ENCODE results near the gene OPCML. TPM values are rescaled to one million over a fixed set of nuclear protein-coding genes. Genes with fewer than 3 reads are reported as not detected.

OPCML gene
- total RNA-seq, 4 donors from 2014 or later: 0.16 TPM; not detected in 3

- no peak for TF ChIP-seq CTCF (IDR thresholded peaks at IDR 0.05)
- no peak for TF ChIP-seq POLR2A (IDR thresholded peaks at IDR 0.05)
- intact Hi-C loops (cut with DNase I; ENCODE audit: low total_unique reads): no loop called here
- 39 to 56% methylated on average over 3 of the region's 3 CpGs for WGBS, 2 donors
- no peak overlapping the region for H3K4me3 ChIP-seq (ENCODE audit: low read depth, poor library complexity, severe bottlenecking)
- DNase-seq (ENCODE audit: low spot score in 2 of 2): no peak
Measured at GRCh38 chr11:132671851-132672370, 860.4 kb downstream of the OPCML start.

- intact Hi-C loops (cut with DNase I; ENCODE audit: low total_unique reads): no loop called here
- DNase-seq (ENCODE audit: low spot score in 2 of 2): no peak
- TF ChIP-seq POLR2A (IDR thresholded peaks at IDR 0.05) (no peak), CTCF (IDR thresholded peaks at IDR 0.05) (no peak)
- H3K4me3 ChIP-seq (ENCODE audit: low read depth, poor library complexity, severe bottlenecking): no peak overlapping the region
- 82 to 87% methylated on average over 5 of the region's 5 CpGs for WGBS, 2 donors
Measured at GRCh38 chr11:132670921-132671675, 861.2 kb downstream of the OPCML start.

- WGBS, 2 donors: 67 to 81% methylated on average over 5 of the region's 5 CpGs
- TF ChIP-seq POLR2A (IDR thresholded peaks at IDR 0.05): no peak
- TF ChIP-seq CTCF (IDR thresholded peaks at IDR 0.05): no peak
- intact Hi-C loops (cut with DNase I; ENCODE audit: low total_unique reads): no loop called here
- H3K4me3 ChIP-seq (ENCODE audit: low read depth, poor library complexity, severe bottlenecking): no peak overlapping the region
- no peak for DNase-seq (ENCODE audit: low spot score in 2 of 2)
Measured at GRCh38 chr11:132669949-132670348, 862.4 kb downstream of the OPCML start.

- intact Hi-C loops (cut with DNase I; ENCODE audit: low total_unique reads): no loop called here
- H3K4me3 ChIP-seq (ENCODE audit: low read depth, poor library complexity, severe bottlenecking): no peak overlapping the region
- TF ChIP-seq CTCF (IDR thresholded peaks at IDR 0.05) (no peak), POLR2A (IDR thresholded peaks at IDR 0.05) (no peak)
- no peak for DNase-seq (ENCODE audit: low spot score in 2 of 2)
- WGBS, 2 donors: 85 to 92% methylated on average over 4 of the region's 4 CpGs
Measured at GRCh38 chr11:132665205-132665604, 867.1 kb downstream of the OPCML start.

- DNase-seq (ENCODE audit: low spot score in 2 of 2): no peak
- 49 to 76% methylated on average over 2 of the region's 2 CpGs for WGBS, 2 donors
- intact Hi-C loops (cut with DNase I; ENCODE audit: low total_unique reads): no loop called here
- H3K4me3 ChIP-seq (ENCODE audit: low read depth, poor library complexity, severe bottlenecking): no peak overlapping the region
- no peak for TF ChIP-seq POLR2A (IDR thresholded peaks at IDR 0.05)
- no peak for TF ChIP-seq CTCF (IDR thresholded peaks at IDR 0.05)
Measured at GRCh38 chr11:132658696-132659095, 873.6 kb downstream of the OPCML start.

Measured in lower leg skin (tissue), 4 donors.